Aorta (tissue), 5 donors: ENCODE results near the gene PRSS8. TPM values are rescaled to one million over a fixed set of nuclear protein-coding genes. Genes with fewer than 3 reads are reported as not detected.
A peak's percentile ranks its signal among the peaks of the same experiment; 100 is the strongest.

Source experiments
- ATAC-seq: fragments of 200-7000 bp; cut with Tn5 transposase; one replicate; pipeline ENCODE4 v1.9.1; 2022; ENCODE audit warnings: moderate library complexity; ENCODE audit not compliant: low FRiP score
- DNase-seq, 2 donors: peaks; one replicate each; pipeline ENCODE4 v3.0.0-alpha.2; 2020
- H3K27ac ChIP-seq, 2 donors: one replicate each; pipeline ENCODE4 v1.5.1; 2013; ENCODE audit warnings: low read length in 2 of 2, mild to moderate bottlenecking in 2 of 2, moderate library complexity in 2 of 2, control low read depth in 1 of 2, inconsistent platforms in 1 of 2, low read depth in 1 of 2
- H3K27me3 ChIP-seq, 2 donors: one replicate each; pipeline ENCODE4 v1.6.1; 2013; ENCODE audit warnings: control low read depth in 1 of 2, low read length in 1 of 2, mild to moderate bottlenecking in 1 of 2, moderate library complexity in 1 of 2; ENCODE audit not compliant: insufficient read depth in 2 of 2, control insufficient read depth in 1 of 2
- H3K36me3 ChIP-seq, 2 donors: one replicate each; pipeline ENCODE4 v1.6.1; 2013; ENCODE audit warnings: control low read depth in 1 of 2, low read length in 1 of 2, mild to moderate bottlenecking in 1 of 2; ENCODE audit not compliant: insufficient read depth in 2 of 2, control insufficient read depth in 1 of 2
- H3K4me1 ChIP-seq, 2 donors: one replicate each; pipeline ENCODE4 v1.6.1; 2013; ENCODE audit warnings: low read length in 2 of 2, control low read depth in 1 of 2, mild to moderate bottlenecking in 1 of 2, moderate library complexity in 1 of 2; ENCODE audit not compliant: insufficient read depth in 2 of 2, control insufficient read depth in 1 of 2
- H3K4me3 ChIP-seq, 2 donors: one replicate each; pipeline ENCODE4 v1.5.1; 2013; ENCODE audit warnings: low read length in 2 of 2, control low read depth in 1 of 2, mild to moderate bottlenecking in 1 of 2
- H3K9me3 ChIP-seq: one replicate; pipeline ENCODE4 v1.6.1; 2013; ENCODE audit warnings: mild to moderate bottlenecking, low read length; ENCODE audit not compliant: control insufficient read depth
- WGBS, 2 donors: extraction: QIAGEN DNeasy Blood & Tissue Kit; methylation state at CpG; one replicate each; pipeline ENCODE4 v1.1.7; 2013; 5-methylcytosine and 5-hydroxymethylcytosine counted together
- intact Hi-C, 2 donors: fragments of 100-400 bp; cut with DNase I; formaldehyde crosslinking; loops; one replicate each; pipeline versions ENCODE4 v1.14.2 to v1.15.0; 2022
- polyA plus RNA-seq, 2 donors: library from polyadenylated mRNA; stranded (reverse); fragments of 200-250 nt; gene quantifications; one replicate each; pipeline ENCODE4 v1.2.3, GENCODE V29; 2013
- total RNA-seq, 2 donors: library from RNA; stranded (reverse); fragmentation: NEBNext Ultra II Directional; extraction: Animal tissue kit (Norgen Biotek cat#: 25700); gene quantifications; one replicate each; pipeline ENCODE4 v1.2.1, GENCODE V29; 2021
- donor health status: healthy with polysubstance abuse.
- donor health status: Bipolar disorder and iron deficiency.
- donor health status: DM: no; HTN: no; CAD: no.
- donor health status: DM: no; HTN: no; CAD: no.
- donor health status: DM: yes; HTN: yes; CAD: no.

The PRSS8 gene
- total and polyA plus RNA-seq, 4 donors = 0.77 to 11.9 TPM; not detected in 2

- Histone ChIP-seq H3K27ac (no peak overlapping the region), H3K27me3 (no peaks in the 10 kb centered on the region), H3K36me3 (peaks cover 0 to 3% of the 10 kb centered on the region in 2 donors), H3K4me1 (no peaks in the 10 kb centered on the region), H3K9me3 (no peaks in the 10 kb centered on the region), H3K4me3 (no peak overlapping the region)
- WGBS, 2 donors = 80 to 84% methylated on average over 14 to 16 of the region's 16 CpGs
- intact Hi-C loops = no loop called here
- DNase-seq (peak in 1 of 2 donors; percentile 76), ATAC-seq (no peak)
These were observed 50.8 kb downstream of the PRSS8 start for GRCh38 chr16:31084584-31085302.

- intact Hi-C loops = no loop called here
- Histone ChIP-seq H3K9me3 (no peaks in the 10 kb centered on the region), H3K27me3 (no peaks in the 10 kb centered on the region), H3K4me1 (no peaks in the 10 kb centered on the region), H3K27ac (no peak overlapping the region), H3K36me3 (peaks cover 0 to 3% of the 10 kb centered on the region in 2 donors), H3K4me3 (no peak overlapping the region)
- no peak for ATAC-seq
- DNase-seq = peak in 1 of 2 donors; percentile 69
- WGBS, 2 donors = 65 to 69% methylated on average over 13 of the region's 13 CpGs
These were observed 51.5 kb downstream of the PRSS8 start for GRCh38 chr16:31083981-31084380.

- peaks cover 0 to 3% of the 10 kb centered on the region in 2 donors for H3K36me3 ChIP-seq
- intact Hi-C loops = no loop called here
- H3K4me3 ChIP-seq = no peak overlapping the region
- no peak overlapping the region for H3K27ac ChIP-seq
- no peaks in the 10 kb centered on the region for H3K27me3 ChIP-seq
- DNase-seq (no peak), ATAC-seq (no peak)
- no peaks in the 10 kb centered on the region for H3K4me1 ChIP-seq
- H3K9me3 ChIP-seq = no peaks in the 10 kb centered on the region
- WGBS, 2 donors = 66 to 71% methylated on average over 5 of the region's 5 CpGs
These were observed 52.0 kb downstream of the PRSS8 start for GRCh38 chr16:31083556-31083955.

GRCh38 chr16:31083081-31083480 is 52.4 kb downstream of the PRSS8 start:
- Histone ChIP-seq H3K36me3 (peaks cover 0 to 3% of the 10 kb centered on the region in 2 donors), H3K9me3 (no peaks in the 10 kb centered on the region)
- no peak for ATAC-seq

GRCh38 chr16:31082368-31083045 is 53.0 kb downstream of the PRSS8 start:
- H3K27ac ChIP-seq = no peak overlapping the region
- DNase-seq = no peak
- H3K4me1 ChIP-seq = no peaks in the 10 kb centered on the region
- H3K27me3 ChIP-seq = no peaks in the 10 kb centered on the region
- H3K9me3 ChIP-seq = no peaks in the 10 kb centered on the region
- peaks cover 0 to 3% of the 10 kb centered on the region in 2 donors for H3K36me3 ChIP-seq
- no peak for ATAC-seq
- intact Hi-C loops = no loop called here
- 68% methylated on average over 13 to 14 of the region's 14 CpGs for WGBS, 2 donors
- H3K4me3 ChIP-seq = no peak overlapping the region

More at GRCh38 chr16:31083081-31083480, 52.4 kb downstream of the PRSS8 start:
- Histone ChIP-seq H3K27ac (no peak overlapping the region), H3K4me1 (no peaks in the 10 kb centered on the region), H3K4me3 (no peak overlapping the region), H3K27me3 (no peaks in the 10 kb centered on the region)
- intact Hi-C loops = no loop called here
- no peak for DNase-seq
- 69 to 72% methylated on average over 9 of the region's 9 CpGs for WGBS, 2 donors

Other genes with a start within 250 kb of the PRSS8 start
- gene BCL7C, start 241.7 kb downstream of the PRSS8 start, total RNA-seq = 10 to 100 TPM; 30.2 to 33.9 TPM
- 10 to 100 TPM; 54.8 to 60.7 TPM for gene BCL7C, start 241.7 kb downstream of the PRSS8 start, polyA plus RNA-seq
- gene CTF1, start 239.1 kb downstream of the PRSS8 start, total RNA-seq = 1 to 10 TPM; 6.2 to 7.2 TPM
- gene CTF1, start 239.1 kb downstream of the PRSS8 start, polyA plus RNA-seq = 1 to 10 TPM; 6.4 to 7.9 TPM
- gene FBXL19, start 212.2 kb downstream of the PRSS8 start, total RNA-seq = 10 to 100 TPM; 14.7 to 22.7 TPM
- gene FBXL19, start 212.2 kb downstream of the PRSS8 start, polyA plus RNA-seq = 10 to 100 TPM in 1 of 2 donors, 1 to 10 TPM in 1; 4.3 to 11.6 TPM
- 10 to 100 TPM; 11.8 to 21.7 TPM for gene ORAI3, start 186.7 kb downstream of the PRSS8 start, total RNA-seq
- gene ORAI3, start 186.7 kb downstream of the PRSS8 start, polyA plus RNA-seq = 10 to 100 TPM in 1 of 2 donors, 1 to 10 TPM in 1; 9.1 to 20.8 TPM
- 10 to 100 TPM; 16.4 to 19.7 TPM for gene SETD1A, start 178.0 kb downstream of the PRSS8 start, total RNA-seq
- gene SETD1A, start 178.0 kb downstream of the PRSS8 start, polyA plus RNA-seq = 1 to 10 TPM; 4.4 to 9.7 TPM
- gene HSD3B7, start 150.5 kb downstream of the PRSS8 start, total RNA-seq = 10 to 100 TPM; 13.6 to 31.3 TPM
- 10 to 100 TPM in 1 of 2 donors, 1 to 10 TPM in 1; 8.6 to 10.4 TPM for gene HSD3B7, start 150.5 kb downstream of the PRSS8 start, polyA plus RNA-seq
- gene STX1B, start 125.1 kb downstream of the PRSS8 start, total RNA-seq = under 1 TPM; 0.84 to 0.93 TPM
- gene STX1B, start 125.1 kb downstream of the PRSS8 start, polyA plus RNA-seq = 1 to 10 TPM in 1 of 2 donors, under 1 TPM in 1; 0.13 to 2.2 TPM
- 10 to 100 TPM; 73.5 to 88.6 TPM for gene STX4, start 102.2 kb downstream of the PRSS8 start, total RNA-seq
- 100 to 1,000 TPM in 1 of 2 donors, 10 to 100 TPM in 1; 52.8 to 121 TPM for gene STX4, start 102.2 kb downstream of the PRSS8 start, polyA plus RNA-seq
- 10 to 100 TPM in 1 of 2 donors, 1 to 10 TPM in 1; 7.4 to 10.3 TPM for gene ZNF668, start 61.5 kb downstream of the PRSS8 start, total RNA-seq
- gene ZNF668, start 61.5 kb downstream of the PRSS8 start, polyA plus RNA-seq = 1 to 10 TPM; 6.0 to 6.6 TPM
- gene ZNF646, start 61.3 kb downstream of the PRSS8 start, total RNA-seq = 10 to 100 TPM; 12.6 to 15.0 TPM
- gene ZNF646, start 61.3 kb downstream of the PRSS8 start, polyA plus RNA-seq = 1 to 10 TPM; 1.6 to 4.7 TPM
- 1 to 10 TPM; 2.4 to 6.0 TPM for gene PRSS53, start 46.8 kb downstream of the PRSS8 start, total RNA-seq
- gene PRSS53, start 46.8 kb downstream of the PRSS8 start, polyA plus RNA-seq = 10 to 100 TPM in 1 of 2 donors, 1 to 10 TPM in 1; 3.6 to 12.9 TPM
- gene VKORC1, start 40.9 kb downstream of the PRSS8 start, total RNA-seq = 100 to 1,000 TPM in 1 of 2 donors, 10 to 100 TPM in 1; 75.7 to 109 TPM
- gene VKORC1, start 40.9 kb downstream of the PRSS8 start, polyA plus RNA-seq = 100 to 1,000 TPM; 143 to 206 TPM
- 10 to 100 TPM; 28.6 to 37.2 TPM for gene BCKDK, start 27.3 kb downstream of the PRSS8 start, total RNA-seq
- gene BCKDK, start 27.3 kb downstream of the PRSS8 start, polyA plus RNA-seq = 10 to 100 TPM; 16.7 to 32.0 TPM
- 10 to 100 TPM; 51.6 to 61.1 TPM for gene KAT8, start 18.1 kb downstream of the PRSS8 start, total RNA-seq
- gene KAT8, start 18.1 kb downstream of the PRSS8 start, polyA plus RNA-seq = 10 to 100 TPM; 24.3 to 65.7 TPM
- 1 to 10 TPM; 3.5 to 8.8 TPM for gene PRSS36, start 14.3 kb upstream of the PRSS8 start, total RNA-seq
- gene PRSS36, start 14.3 kb upstream of the PRSS8 start, polyA plus RNA-seq = 1 to 10 TPM; 4.2 to 5.1 TPM
- gene FUS, start 44.4 kb upstream of the PRSS8 start, total RNA-seq = 100 to 1,000 TPM; 243 to 254 TPM
- 100 to 1,000 TPM in 1 of 2 donors, 10 to 100 TPM in 1; 95.7 to 329 TPM for gene FUS, start 44.4 kb upstream of the PRSS8 start, polyA plus RNA-seq
- gene PYCARD, start 67.0 kb upstream of the PRSS8 start, total RNA-seq = 10 to 100 TPM; 13.3 to 23.9 TPM
- gene PYCARD, start 67.0 kb upstream of the PRSS8 start, polyA plus RNA-seq = 10 to 100 TPM; 14.7 to 52.7 TPM
- under 1 TPM in 1 of 2 donors, not detected in 1; 0.24 TPM for gene TRIM72, start 78.4 kb upstream of the PRSS8 start, total RNA-seq
- gene TRIM72, start 78.4 kb upstream of the PRSS8 start, polyA plus RNA-seq = under 1 TPM in 1 of 2 donors, not detected in 1; 0.05 TPM
- gene PYDC1, start 81.4 kb upstream of the PRSS8 start, total RNA-seq = not detected
- not detected for gene PYDC1, start 81.4 kb upstream of the PRSS8 start, polyA plus RNA-seq
- gene ITGAM, start 124.2 kb upstream of the PRSS8 start, total RNA-seq = 10 to 100 TPM; 15.7 to 40.1 TPM
- gene ITGAM, start 124.2 kb upstream of the PRSS8 start, polyA plus RNA-seq = 1 to 10 TPM in 1 of 2 donors, under 1 TPM in 1; 0.74 to 6.9 TPM
- gene ITGAX, start 219.4 kb upstream of the PRSS8 start, total RNA-seq = 10 to 100 TPM; 25.0 to 27.0 TPM
- 1 to 10 TPM in 1 of 2 donors, under 1 TPM in 1; 0.79 to 5.1 TPM for gene ITGAX, start 219.4 kb upstream of the PRSS8 start, polyA plus RNA-seq